Activated CD8-positive, alpha-beta memory T cell treated with anti-CD3 and anti-CD28 coated beads, Interleukin-2, amount 50 U/mL, for 1 hour (primary cell): ENCODE data around the gene CDH26.

Experiments used
- DNase-seq: peaks from one replicate; pipeline ENCODE4 v3.0.0-alpha.2; 2020; ENCODE audit errors: extremely low read depth

The CDH26 gene

DNA sequence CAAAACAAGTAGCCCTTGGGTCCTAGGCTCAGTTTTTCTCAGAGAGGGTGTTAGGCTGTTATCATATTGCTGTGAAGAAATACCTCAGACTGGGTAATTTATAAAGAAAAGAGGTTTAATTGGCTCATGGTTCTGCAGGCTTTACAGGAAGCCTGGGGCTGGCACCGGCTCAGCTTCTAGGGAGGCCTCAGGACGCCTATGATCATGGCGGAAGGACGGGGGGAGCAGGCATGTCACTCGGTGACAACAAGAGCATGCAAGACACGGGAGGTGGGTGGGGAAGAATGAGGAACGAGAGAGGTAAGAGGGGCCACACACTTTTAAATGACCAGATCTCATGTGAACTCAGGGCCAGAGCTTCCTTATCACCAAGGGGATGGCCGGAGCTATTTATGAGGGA is 26.9 kb downstream of the CDH26 start:
- no peak for DNase-seq

- no peak for DNase-seq
Measured at GRCh38 chr20:59985864-59986263, 27.6 kb downstream of the CDH26 start.

GRCh38 chr20:59987135-59987534 is 28.9 kb downstream of the CDH26 start:
- no peak for DNase-seq

DNA sequence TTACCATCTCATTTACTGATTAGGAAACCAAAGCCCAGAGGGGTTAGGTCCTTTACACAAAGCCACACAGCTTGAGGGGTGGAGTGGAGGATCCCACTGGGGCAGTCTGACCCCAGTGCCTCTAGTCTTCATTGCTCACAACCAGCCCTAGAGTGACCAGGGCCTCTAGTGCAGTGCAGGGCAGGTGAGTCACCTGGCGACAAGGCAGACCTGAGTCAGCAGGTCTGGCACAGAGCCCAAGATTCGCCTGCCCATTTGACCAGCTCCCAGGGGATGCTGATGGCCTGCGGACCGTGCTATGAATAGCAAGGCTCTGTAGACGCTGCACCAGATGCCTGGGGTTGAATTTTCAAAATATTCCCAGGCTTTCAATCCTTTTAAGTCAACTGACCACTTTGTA is 29.9 kb downstream of the CDH26 start:
- no peak for DNase-seq

DNA sequence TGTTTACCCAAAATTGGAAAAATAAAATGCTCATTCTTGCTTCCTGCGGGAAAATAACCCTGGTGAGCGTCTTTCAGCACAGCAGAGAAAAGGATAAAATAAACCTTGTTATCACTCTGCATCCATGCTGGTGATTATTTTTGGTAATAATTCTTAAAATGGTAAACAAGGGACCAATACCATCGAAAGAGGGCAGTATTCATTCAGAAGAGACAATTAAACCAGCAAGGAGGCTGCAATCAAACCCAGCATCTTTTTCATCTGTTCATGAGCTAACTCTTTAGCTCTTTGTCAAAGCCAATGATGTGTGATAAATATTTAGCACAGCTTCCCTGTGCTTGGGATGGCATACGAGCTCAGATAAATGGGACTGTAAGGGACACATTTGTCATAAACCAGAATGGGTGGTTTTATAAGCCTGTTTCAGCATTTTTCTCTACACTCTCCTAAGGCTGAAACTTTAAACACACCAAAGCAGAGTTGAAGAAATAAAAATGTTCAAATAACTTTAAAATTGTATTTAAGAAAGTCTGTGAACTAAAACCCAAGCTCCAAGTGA is 34.4 kb downstream of the CDH26 start:
- no peak for DNase-seq

DNA sequence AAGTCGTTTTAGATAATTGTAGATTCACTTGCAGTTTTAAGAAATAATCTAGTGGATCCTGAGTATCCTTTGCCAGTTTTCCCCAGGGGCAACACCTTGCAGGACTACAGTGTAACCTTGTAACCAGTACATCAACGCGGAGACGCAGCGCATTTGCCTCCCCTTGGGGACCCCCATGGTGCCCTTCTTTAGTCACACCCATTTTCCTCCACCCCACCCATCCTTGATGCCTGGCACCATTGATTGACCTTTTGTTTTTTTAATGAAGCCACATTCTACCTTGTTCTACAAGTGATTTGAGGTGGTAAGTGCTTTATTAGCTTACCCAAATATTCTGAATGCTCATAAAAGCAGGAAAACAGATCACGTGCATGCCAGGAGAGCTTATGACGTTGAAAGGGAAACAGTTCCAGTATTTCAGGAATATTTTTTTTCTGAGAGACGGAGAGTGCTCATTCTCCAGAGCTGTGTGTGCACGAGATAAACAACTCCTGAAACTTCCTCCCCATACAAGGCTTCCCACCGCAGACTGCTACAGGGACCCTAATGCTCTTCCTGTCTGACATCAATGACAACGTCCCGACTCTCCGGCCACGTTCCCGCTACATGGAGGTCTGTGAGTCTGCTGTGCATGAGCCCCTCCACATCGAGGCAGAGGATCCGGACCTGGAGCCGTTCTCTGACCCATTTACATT is 35.7 kb downstream of the CDH26 start:
- DNase-seq = no peak

- DNase-seq = no peak
Measured at GRCh38 chr20:59994697-59995122, 36.5 kb downstream of the CDH26 start.

DNA sequence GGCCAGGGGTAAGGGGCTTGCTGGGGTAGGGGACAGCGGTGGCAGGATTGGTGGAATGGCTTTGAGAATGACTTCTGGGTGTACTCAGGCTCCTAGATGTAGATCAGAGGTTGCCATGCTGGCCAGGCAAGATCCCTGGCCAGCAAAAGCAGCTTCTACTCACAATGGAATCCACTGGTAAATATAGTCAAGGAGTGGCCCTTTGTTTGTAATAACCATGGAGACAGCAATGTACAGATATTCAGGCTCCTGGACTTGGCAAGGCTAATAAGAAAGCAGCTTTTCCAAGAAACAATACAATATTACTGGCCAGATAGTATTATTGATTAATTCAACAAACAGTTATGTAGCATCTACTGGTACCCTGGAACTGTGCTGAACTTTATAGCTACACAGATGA is 37.9 kb downstream of the CDH26 start:
- no peak for DNase-seq

- DNase-seq = no peak
Measured at GRCh38 chr20:59997896-59998295, 39.7 kb downstream of the CDH26 start.

GRCh38 chr20:59999502-59999901 is 41.3 kb downstream of the CDH26 start:
- DNase-seq = no peak

DNA sequence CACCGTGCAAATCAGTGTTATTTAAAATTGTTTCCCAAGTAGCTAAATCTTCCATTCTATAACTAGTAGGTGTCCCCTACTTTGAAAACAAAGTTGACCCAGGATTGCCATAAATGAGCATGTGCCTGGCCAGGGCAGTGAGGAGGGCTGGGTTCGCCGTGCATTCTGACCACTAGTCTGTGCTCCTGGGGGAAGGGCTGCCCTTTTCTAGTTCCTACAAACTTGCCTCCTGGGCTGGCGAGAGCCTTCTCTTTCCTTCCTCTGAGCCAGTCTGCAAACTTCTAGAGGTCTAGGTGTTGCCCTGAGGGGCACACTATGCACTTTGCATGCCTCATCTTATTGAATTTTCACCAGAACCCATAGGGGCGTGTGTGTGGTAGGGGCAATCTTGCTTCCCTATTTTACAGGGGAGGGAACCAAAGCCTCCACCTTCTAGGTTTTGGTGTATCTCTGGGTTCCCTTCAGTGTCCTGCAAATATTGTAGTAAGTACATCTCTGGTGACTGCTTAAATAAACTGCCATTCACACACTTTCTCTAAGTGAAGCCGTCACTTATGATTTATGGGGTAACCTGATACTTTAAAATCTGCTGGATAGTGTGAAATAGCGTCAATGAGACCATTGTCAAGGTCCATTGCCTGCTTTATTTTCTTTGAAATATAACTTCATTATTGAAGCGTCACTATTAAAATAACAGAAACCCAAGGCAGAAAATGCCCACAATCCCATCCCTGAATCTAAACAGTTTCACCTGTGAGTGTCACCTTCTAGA is 42.2 kb downstream of the CDH26 start:
- DNase-seq = no peak

DNA sequence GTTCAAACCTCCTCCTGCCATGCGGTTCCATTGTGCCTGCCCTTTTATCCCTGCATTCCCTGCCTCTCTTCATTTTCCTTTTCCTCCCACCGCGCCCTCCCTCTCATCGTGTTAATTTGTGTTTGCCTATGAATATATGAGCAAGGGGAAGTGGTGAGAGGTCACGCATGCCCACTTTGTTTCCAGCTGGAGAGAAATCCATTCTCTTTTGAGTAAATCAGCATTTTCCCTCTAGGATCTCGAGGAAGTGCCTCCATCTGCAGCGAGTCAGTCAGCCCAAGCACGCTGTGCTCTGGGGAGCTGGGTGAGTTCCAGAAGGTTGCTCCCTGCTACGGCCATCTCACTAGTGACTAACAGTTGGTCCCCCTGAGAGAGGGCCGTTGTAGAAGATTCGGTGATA is 42.9 kb downstream of the CDH26 start:
- DNase-seq = no peak

- no peak for DNase-seq
Measured at GRCh38 chr20:60003776-60004175, 45.6 kb downstream of the CDH26 start.

DNA sequence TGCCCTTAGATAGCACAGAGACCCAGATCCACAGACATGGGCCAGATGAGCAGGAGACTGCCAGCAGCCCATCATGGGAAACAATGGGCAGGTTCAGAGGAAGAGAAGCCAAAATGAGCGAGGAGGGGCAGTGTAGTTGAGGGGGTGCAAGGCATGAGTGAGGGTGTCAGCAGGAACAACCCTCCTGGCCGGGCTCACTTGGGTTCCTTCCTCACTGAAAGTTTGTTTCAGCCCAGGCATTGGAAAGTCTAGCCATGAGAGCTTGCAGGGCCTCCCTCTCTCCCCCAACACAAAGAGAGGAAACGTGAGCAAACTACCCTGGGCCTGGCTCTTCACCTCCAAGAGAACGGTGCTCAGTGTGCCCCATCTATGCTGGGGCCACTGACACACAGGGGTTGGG is 48.0 kb downstream of the CDH26 start:
- no peak for DNase-seq

DNA sequence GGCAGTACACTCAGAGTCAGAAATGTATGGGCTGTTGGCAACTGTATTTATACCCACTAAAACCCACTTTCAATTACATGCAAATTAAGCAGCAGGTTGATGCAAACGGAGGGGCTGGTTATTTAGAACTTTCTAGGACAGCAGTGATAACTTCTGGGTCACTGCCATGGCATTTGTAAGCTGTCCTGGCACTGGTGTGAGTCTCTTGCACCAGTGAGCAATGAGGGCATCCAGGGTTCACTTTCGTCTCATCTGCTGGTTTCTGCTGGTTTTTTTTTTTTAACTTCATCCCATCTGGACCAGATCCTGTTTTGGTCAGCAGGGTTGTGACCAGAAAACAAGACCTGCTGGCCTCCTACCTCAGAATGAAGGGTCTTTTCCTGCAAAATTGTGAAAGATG is 49.2 kb downstream of the CDH26 start:
- no peak for DNase-seq

DNA sequence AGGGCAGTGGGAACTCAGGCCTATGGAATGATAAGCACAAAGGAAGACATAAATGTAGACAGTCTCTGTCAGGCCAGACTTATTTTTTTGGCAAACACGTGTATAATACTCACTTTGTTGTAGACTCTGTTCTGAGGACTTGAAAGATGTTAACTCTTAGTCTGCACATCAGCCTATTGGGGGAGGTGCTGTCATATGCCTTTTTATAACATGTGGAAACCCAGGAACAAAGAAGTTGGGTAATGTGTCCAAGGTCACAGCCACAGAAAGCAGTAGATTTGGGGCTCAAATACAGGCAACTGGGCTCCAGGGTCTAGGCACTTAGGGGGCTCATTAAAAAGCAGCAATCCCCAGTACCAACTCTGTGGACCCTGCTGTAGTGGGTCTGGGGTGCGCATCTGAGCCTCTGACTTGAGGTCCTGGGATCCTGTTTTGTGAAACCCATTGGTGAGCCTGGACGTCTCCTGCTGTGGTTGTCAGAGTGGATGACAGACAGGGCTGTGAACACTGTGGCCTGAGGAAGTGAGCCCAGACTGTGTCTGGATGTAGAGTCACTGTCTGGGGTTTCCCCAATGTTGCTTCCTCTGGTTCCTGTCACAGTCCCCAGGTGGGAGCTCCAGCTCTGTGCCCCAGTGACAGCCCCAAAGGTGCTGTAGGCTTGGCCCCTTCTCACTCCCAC is 50.0 kb downstream of the CDH26 start:
- DNase-seq = no peak

- no peak for DNase-seq
Measured at GRCh38 chr20:60009318-60009717, 51.1 kb downstream of the CDH26 start.

GRCh38 chr20:60009826-60010616 is 51.8 kb downstream of the CDH26 start:
- DNase-seq = no peak

GRCh38 chr20:60010689-60011458 is 52.7 kb downstream of the CDH26 start:
- DNase-seq = no peak

DNA sequence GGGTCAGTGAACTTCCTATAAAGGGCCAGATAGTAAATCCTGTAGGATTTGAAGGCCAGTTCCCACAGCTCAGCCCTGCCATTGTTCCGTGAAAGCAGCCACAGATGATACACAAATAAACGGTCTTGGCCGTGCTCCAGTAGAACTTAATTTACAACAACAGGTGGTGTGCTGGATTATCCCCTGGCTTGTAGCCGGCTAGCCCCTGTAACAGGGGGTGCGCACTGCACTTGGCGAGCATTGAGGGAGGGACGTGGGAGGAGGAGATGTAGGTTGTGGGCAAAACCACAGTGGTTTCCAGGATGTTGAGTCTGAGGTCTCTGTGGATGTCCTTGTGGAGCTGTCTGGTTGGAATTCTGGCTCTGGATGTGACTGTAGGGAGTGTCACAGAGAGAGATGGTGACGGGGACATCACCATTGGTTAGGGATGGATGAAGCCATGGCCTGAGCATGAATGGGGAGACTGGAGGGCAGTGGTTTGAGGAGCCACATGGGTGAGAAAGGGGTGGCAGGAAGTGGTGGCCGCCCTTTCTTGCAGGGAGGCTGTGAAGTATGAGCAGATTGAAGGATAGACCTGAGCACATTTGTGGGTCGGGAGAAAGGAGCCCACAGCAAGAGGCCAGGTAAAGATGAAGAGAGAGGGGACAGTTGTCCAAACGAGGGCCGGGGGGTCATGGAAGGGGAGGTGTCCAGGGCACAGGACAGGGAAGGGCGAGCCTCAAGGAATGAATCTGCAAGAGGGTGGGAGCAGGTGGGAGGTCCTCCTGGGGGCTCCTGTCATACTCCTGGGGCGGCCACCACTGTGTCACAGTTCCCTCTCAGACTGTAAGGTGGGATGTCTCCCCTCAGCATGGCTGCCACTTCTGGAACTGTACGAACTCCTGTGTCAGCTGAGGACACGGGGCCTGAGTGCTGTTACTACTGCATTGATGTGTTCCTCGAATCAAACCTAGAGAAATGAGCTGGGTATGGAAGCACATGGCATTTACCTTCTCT is 53.6 kb downstream of the CDH26 start:
- DNase-seq = no peak
